Middle frontal gyrus (tissue), 1 donor: ENCODE measurements around the gene RBM48.
"Not testable (repeated sequence)": the region's sequence is repeated elsewhere in the genome, so short reads cannot be mapped to it uniquely, and the experiment has no call there.

Experiments
- DNase-seq: peaks from one replicate; pipeline ENCODE4 v3.0.0-alpha.2; 2015; ENCODE audit warnings: low spot score; ENCODE audit errors: extremely low spot score

The RBM48 gene

DNA sequence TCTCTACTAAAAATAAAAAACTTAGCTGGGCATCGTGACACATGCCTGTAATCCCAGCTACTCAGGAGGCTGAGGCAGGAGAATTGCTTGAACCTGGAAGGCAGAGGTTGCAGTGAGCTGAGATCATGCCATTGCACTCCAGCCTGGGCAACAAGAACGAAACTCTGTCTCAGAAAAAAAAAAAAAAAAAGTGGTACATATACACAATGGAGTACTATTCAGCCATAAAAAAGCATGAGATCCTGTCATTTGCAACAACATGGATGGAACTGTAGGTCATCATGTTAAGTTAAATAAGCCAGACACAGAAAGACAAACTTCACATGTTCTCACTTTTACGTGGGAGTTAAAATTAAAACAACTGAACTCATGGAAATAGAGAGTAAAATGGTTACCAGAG is 14.9 kb downstream of the RBM48 start:
- DNase-seq: not testable (repeated sequence)

- not testable (repeated sequence) for DNase-seq
Observed at GRCh38 chr7:92545116-92545515, 16.5 kb downstream of the RBM48 start.

GRCh38 chr7:92546856-92547497 is 18.4 kb downstream of the RBM48 start:
- no peak for DNase-seq

GRCh38 chr7:92547579-92547978 is 19.0 kb downstream of the RBM48 start:
- DNase-seq: no peak

DNA sequence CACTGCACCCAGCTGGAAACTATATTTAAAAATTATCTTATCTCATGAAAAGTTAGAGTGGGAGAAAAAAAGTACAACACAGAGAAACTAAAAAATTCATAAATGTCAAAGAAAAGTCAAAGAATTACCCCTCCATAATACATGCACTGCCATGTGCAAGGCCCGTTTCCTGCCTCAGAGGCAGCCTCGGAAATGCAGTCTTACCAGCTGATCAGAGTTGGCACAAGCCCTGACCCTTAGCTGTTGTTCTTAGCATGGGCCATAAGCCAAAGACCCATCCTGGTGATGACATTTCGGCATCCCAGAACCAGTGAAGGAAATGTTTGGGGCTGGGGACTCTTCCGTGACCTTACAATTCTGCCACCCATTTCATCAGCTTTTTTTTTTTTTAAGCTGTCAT is 21.6 kb downstream of the RBM48 start:
- DNase-seq: no peak

GRCh38 chr7:92557249-92557648 is 28.7 kb downstream of the RBM48 start:
- no peak for DNase-seq

GRCh38 chr7:92557808-92558362 is 29.3 kb downstream of the RBM48 start:
- no peak for DNase-seq

- DNase-seq: no peak
Observed at GRCh38 chr7:92560602-92561001, 32.0 kb downstream of the RBM48 start.

DNA sequence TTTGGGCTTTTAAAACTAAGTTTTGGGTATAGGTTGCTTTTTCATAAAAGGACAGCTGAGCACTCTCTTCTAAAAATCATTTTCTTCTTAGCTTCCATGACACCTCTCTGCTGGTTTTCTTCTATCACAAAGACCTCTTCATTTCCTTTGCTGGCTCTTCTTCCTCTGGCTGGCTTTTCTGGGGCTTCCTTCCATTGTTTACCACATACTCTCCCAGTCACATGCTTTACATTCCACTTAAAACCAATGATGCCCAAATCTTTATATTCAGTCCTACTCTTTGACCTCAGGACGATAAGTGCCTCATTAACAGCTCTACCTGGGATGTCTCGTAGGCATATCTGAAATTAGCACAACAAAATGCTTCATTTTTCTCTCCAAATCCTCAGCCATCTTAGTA is 34.8 kb downstream of the RBM48 start:
- DNase-seq: no peak

- no peak for DNase-seq
Observed at GRCh38 chr7:92567460-92567859, 38.9 kb downstream of the RBM48 start.

DNA sequence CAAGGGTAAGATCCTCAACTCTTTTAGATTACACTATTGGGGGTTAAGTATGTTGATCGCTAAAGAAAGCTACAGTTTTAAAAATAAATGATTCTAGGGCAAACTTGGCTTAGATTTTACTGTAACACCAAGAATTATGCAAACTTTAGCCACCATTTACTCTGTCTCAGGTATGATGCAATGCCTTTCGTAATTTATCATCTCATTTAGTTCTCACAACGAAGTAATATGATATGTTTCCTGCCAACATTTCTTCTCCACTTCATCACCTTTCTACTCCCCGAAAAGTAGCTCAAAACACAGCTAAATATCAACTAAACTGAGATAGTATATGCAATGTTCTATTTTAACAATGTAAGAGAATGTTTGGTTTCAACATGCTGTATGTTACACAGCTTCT is 40.5 kb downstream of the RBM48 start:
- no peak for DNase-seq

- DNase-seq: no peak
Observed at GRCh38 chr7:92576296-92576695, 47.7 kb downstream of the RBM48 start.

- no peak for DNase-seq
Observed at GRCh38 chr7:92582948-92583347, 54.4 kb downstream of the RBM48 start.

GRCh38 chr7:92584953-92585352 is 56.4 kb downstream of the RBM48 start:
- DNase-seq: no peak

DNA sequence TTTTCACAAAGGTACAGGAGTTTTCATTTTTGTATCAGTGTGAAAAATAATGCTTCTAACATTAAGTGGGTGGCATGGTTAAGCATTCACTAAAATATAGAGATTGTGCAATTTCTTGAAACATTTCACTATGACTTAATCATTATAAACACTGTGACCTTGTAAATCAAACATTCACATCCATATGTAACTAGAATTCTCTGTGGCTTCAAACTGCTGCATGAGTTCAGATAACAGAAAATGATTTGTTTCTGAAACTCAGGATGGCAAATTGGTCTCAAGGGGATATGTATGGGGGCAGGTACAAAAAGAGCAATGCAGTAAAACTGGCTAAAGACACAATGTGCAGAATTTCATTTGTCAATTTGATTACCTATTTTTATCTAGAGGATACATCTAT is 57.8 kb downstream of the RBM48 start:
- DNase-seq: no peak

DNA sequence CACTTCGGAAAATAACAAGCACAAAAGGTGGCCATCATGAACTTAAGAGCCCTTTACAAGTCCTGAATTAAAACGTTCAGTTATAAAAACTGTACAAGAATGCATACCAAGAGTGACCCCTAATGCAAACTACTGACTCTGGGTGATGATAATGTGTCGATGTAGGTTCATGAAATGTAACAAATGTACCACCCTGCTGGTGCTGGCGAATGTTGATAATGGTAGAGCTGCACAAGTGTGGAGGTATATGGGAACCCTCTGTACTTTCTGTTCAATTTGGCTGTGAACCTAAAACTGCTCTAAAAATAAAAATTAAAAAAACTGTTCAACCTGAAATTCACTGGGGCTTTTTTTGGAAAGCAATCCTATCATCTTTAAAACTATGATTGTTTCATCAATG is 58.2 kb downstream of the RBM48 start:
- DNase-seq: no peak
